Measurements from ENCODE around the gene RPA3. TPM values are rescaled to one million over a fixed set of nuclear protein-coding genes. Genes with fewer than 3 reads are reported as not detected.
A peak's percentile ranks its signal among the peaks of the same experiment; 100 is the strongest.

The RPA3 gene
- total and polyA plus RNA-seq, 2 of the 13 experiments (the other 11 are each of a cell fraction or from before 2014, with no cell fraction given) = 38.3 to 154 TPM

DNA sequence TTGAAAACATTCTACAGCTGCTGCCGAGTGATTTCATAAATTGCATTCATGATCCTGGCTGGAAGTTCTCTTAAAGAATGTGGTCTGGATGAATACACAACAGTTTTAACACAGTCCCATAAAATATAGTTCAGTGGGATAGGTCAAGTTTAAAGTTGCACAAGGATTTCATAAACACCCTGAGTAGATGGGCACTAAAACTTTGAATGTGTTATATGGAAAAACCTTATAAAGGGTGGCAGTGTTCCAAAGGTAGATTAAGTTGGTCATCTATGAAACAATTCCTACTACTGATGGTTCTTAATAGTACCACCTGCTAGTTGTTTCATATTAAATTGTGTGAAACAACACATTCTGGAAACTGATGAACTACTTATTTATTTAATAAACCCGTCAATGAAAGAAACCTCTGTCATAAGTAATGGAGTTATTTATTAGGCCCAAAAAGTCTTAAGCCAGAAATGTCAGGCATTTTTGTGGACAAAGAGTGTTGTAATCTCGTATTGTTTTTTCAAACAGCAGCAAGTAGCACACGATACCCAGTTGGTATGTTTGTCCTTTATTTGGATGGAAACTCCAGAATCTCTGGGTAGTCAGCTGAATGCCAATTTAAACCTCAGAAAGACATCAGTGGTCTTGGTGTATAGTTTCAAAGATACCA, 14.3 kb upstream of the RPA3 start (continued):
- TF ChIP-seq, protein P1, sequence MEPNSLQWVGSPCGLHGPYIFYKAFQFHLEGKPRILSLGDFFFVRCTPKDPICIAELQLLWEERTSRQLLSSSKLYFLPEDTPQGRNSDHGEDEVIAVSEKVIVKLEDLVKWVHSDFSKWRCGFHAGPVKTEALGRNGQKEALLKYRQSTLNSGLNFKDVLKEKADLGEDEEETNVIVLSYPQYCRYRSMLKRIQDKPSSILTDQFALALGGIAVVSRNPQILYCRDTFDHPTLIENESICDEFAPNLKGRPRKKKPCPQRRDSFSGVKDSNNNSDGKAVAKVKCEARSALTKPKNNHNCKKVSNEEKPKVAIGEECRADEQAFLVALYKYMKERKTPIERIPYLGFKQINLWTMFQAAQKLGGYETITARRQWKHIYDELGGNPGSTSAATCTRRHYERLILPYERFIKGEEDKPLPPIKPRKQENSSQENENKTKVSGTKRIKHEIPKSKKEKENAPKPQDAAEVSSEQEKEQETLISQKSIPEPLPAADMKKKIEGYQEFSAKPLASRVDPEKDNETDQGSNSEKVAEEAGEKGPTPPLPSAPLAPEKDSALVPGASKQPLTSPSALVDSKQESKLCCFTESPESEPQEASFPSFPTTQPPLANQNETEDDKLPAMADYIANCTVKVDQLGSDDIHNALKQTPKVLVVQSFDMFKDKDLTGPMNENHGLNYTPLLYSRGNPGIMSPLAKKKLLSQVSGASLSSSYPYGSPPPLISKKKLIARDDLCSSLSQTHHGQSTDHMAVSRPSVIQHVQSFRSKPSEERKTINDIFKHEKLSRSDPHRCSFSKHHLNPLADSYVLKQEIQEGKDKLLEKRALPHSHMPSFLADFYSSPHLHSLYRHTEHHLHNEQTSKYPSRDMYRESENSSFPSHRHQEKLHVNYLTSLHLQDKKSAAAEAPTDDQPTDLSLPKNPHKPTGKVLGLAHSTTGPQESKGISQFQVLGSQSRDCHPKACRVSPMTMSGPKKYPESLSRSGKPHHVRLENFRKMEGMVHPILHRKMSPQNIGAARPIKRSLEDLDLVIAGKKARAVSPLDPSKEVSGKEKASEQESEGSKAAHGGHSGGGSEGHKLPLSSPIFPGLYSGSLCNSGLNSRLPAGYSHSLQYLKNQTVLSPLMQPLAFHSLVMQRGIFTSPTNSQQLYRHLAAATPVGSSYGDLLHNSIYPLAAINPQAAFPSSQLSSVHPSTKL (CRISPR knock-in tag; IDR thresholded peaks at IDR 0.05) = peak; percentile 74
- TF ChIP-seq GATAD2A (CRISPR knock-in tag; IDR thresholded peaks at IDR 0.05) (peak; percentile 45), BRCA1 (CRISPR knock-in tag; IDR thresholded peaks at IDR 0.05) (no peak)

DNA sequence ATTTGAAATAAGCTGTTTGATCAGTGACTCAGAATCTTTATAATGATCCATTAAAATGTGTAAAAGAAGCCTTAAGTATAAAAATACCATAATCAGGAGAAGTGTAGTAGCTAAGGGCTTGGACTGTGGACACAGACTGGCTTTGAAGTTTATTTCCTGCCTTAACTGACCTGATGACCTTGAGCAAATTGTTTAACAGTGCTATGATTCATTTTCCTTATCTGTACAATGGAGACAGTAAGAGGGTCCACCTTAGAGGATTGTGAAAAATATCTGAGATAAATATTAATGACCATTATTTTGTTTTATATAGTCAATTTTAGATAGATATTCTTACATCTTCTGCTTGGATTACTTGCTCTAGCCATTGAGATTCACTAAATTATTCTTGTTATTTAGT, 13.3 kb upstream of the RPA3 start:
- CTCF ChIA-PET (ENCODE audit: low intra/inter-chr PET ratio, low total read pairs) = no interaction called here
- peak; percentile 95 for FAIRE-seq
- no peak for TF ChIP-seq ZZZ3 (CRISPR knock-in tag; IDR thresholded peaks at IDR 0.05; ENCODE audit: borderline replicate concordance)
- no peak for TF ChIP-seq ZNF567 (CRISPR knock-in tag; IDR thresholded peaks at IDR 0.05; ENCODE audit: borderline replicate concordance)
- no peak for TF ChIP-seq EZH2 (conservative IDR thresholded peaks at IDR 0.05; ENCODE audit: low read depth, low read length)
- no peak for TF ChIP-seq PCBP1 (IDR thresholded peaks at IDR 0.05; ENCODE audit: borderline replicate concordance, low read depth, low read length)
- no peak for TF ChIP-seq NPAS2 (CRISPR knock-in tag; IDR thresholded peaks at IDR 0.05; ENCODE audit: borderline replicate concordance)
- TF ChIP-seq ZNF451 (CRISPR knock-in tag; IDR thresholded peaks at IDR 0.05) = no peak
- TF ChIP-seq GTF2F1 (IDR thresholded peaks at IDR 0.05; ENCODE audit: low read length) = no peak
- TF ChIP-seq, protein P2, sequence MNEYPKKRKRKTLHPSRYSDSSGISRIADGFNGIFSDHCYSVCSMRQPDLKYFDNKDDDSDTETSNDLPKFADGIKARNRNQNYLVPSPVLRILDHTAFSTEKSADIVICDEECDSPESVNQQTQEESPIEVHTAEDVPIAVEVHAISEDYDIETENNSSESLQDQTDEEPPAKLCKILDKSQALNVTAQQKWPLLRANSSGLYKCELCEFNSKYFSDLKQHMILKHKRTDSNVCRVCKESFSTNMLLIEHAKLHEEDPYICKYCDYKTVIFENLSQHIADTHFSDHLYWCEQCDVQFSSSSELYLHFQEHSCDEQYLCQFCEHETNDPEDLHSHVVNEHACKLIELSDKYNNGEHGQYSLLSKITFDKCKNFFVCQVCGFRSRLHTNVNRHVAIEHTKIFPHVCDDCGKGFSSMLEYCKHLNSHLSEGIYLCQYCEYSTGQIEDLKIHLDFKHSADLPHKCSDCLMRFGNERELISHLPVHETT (CRISPR knock-in tag; conservative IDR thresholded peaks at IDR 0.05) = no peak
- TF ChIP-seq HMG20B (CRISPR knock-in tag; conservative IDR thresholded peaks at IDR 0.05) = peak; percentile 54; the same call in 1 of the 2 replicates
- no peak for TF ChIP-seq ZNF431 (CRISPR knock-in tag; IDR thresholded peaks at IDR 0.05; ENCODE audit: borderline replicate concordance, low read depth)
- TF ChIP-seq, protein P3, sequence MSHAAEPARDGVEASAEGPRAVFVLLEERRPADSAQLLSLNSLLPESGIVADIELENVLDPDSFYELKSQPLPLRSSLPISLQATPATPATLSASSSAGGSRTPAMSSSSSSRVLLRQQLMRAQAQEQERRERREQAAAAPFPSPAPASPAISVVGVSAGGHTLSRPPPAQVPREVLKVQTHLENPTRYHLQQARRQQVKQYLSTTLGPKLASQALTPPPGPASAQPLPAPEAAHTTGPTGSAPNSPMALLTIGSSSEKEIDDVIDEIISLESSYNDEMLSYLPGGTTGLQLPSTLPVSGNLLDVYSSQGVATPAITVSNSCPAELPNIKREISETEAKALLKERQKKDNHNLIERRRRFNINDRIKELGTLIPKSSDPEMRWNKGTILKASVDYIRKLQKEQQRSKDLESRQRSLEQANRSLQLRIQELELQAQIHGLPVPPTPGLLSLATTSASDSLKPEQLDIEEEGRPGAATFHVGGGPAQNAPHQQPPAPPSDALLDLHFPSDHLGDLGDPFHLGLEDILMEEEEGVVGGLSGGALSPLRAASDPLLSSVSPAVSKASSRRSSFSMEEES (CRISPR knock-in tag; IDR thresholded peaks at IDR 0.05) = peak; percentile 25; the same call in 1 of the 2 replicates
- TF ChIP-seq CEBPG (CRISPR knock-in tag; IDR thresholded peaks at IDR 0.05) = 0 out of 2 replicates have a peak, but pooled peaks have one; percentile 24
- peak; percentile 44; the same call in 1 of the 2 replicates for TF ChIP-seq JUND (CRISPR knock-in tag; IDR thresholded peaks at IDR 0.05)
- peak; percentile 59; the same call in 1 of the 2 replicates for TF ChIP-seq ZNF644 (CRISPR knock-in tag; IDR thresholded peaks at IDR 0.05; ENCODE audit: low read depth)

More for the DNA sequence above, 13.3 kb upstream of the RPA3 start:
- in situ Hi-C loops (cut with HindIII; ENCODE audit: extremely low pct_ligation_motif_present, low pct_unique_long_range_greater_than_20kb) (no loop called here), intact Hi-C loops (cut with micrococcal nuclease; ENCODE audit: unreplicated experiment) (no loop called here)
- Histone ChIP-seq H3K27ac (ENCODE audit: extremely low read length, insufficient read depth, low read length) (peak overlapping the region; percentile 59), H3K4me3 (replicated peaks in 1 of 3; ENCODE audit: insufficient read depth in 1 of 3, low read depth in 2 of 3, low read length in 3 of 3) (no peak overlapping the region; a peak in 2 of 6 replicates), H2AFZ (ENCODE audit: low read length) (no peak overlapping the region), H4K20me1 (ENCODE audit: insufficient read depth, low read length) (no peaks in the 10 kb centered on the region), H3K9me3 (ENCODE audit: low read length) (no peaks in the 10 kb centered on the region), H3K36me3 (replicated peaks in 1 of 2; ENCODE audit: control insufficient read depth in 1 of 2, insufficient read depth in 2 of 2, low read length in 2 of 2) (no peaks in the 10 kb centered on the region), H3K27me3 (ENCODE audit: control insufficient read depth in 1 of 2, insufficient read depth in 2 of 2, low read length in 2 of 2) (no peaks in the 10 kb centered on the region), H3K79me2 (ENCODE audit: insufficient read depth, low read length) (no peaks in the 10 kb centered on the region), H3K9ac (ENCODE audit: insufficient read depth, low read depth, low read length) (no peak overlapping the region), H3K4me1 (ENCODE audit: insufficient read depth, low read length) (peaks cover 52% of the 10 kb centered on the region), H3K4me2 (ENCODE audit: low read depth, low read length) (peak overlapping the region; percentile 46)
- DNase-seq (ENCODE audit: low spot score) (peak; percentile 92), ATAC-seq (peak; percentile 91)
- POLR2A ChIA-PET = interaction anchor here (0.8 kb wide), 1 partner anchor 20 kb away, joined by 3 read pairs; no protein-coding TSS in a partner anchor
- no TSS peak for BruUV-seq (replicated peaks)

Data from HepG2 (cell line).